Mucosa of descending colon (tissue), 3 donors: ENCODE data around the gene SRPK2. TPM values are rescaled to one million over a fixed set of nuclear protein-coding genes. Genes with fewer than 3 reads are reported as not detected.
"Not testable (repeated sequence)": the region's sequence is repeated elsewhere in the genome, so short reads cannot be mapped to it uniquely, and the experiment has no call there.

Experiments used
- ATAC-seq: fragments of 200-7000 bp; cut with Tn5 transposase; one replicate; pipeline ENCODE4 v1.9.1; 2020; ENCODE audit warnings: mild to moderate bottlenecking, moderate library complexity
- DNase-seq, 3 donors: peaks; one replicate each; pipeline ENCODE4 v3.0.0-alpha.2; 2020
- H3K36me3 ChIP-seq: fragments of 200-600 bp; one replicate; pipeline ENCODE4 v1.8.0; 2021; ENCODE audit warnings: low read depth, mild to moderate bottlenecking
- H3K4me1 ChIP-seq: fragments of 200-600 bp; one replicate; pipeline ENCODE4 v1.8.0; 2021; ENCODE audit warnings: low read depth, mild to moderate bottlenecking
- H3K4me3 ChIP-seq: fragments of 200-600 bp; one replicate; pipeline ENCODE4 v1.8.0; 2021; ENCODE audit warnings: mild to moderate bottlenecking
- H3K9me3 ChIP-seq: fragments of 200-600 bp; one replicate; pipeline ENCODE4 v1.8.0; 2021; ENCODE audit warnings: mild to moderate bottlenecking
- intact Hi-C, 2 donors: fragments of 100-400 bp; cut with DNase I in 1 of 2; cut with micrococcal nuclease in 1 of 2; formaldehyde crosslinking; loops; one replicate each; pipeline versions ENCODE4 v1.11.0 to v1.11.1; 2022; cut with DNase I, micrococcal nuclease
- total RNA-seq, 3 donors: library from RNA; stranded (reverse); fragmentation: NEBNext Ultra II Directional in 2 of 3; extraction: Animal tissue kit (Norgen Biotek cat#: 25700) in 2 of 3; gene quantifications; one replicate each; pipeline versions ENCODE4 v1.2.1 to v1.2.4, GENCODE V29; 2021 to 2023
- TF ChIP-seq, protein P1 (sequence below): fragments of 200-600 bp; IDR thresholded peaks from one replicate; pipeline ENCODE4 v1.8.0; 2022; ENCODE audit warnings: antibody characterized with exemption, mild to moderate bottlenecking
- donor health status: DM: no; HTN: no; CAD: no; lungs with moderate emphysema.
- donor health status: DM: no; HTN: no; CAD: no.
- donor health status: DM: no; HTN: yes; CAD: no.

Gene SRPK2
- total RNA-seq, 3 donors from 2014 or later = 25.7 to 59.2 (median 31.6) TPM

- intact Hi-C loops = no loop called here
- H3K4me3 ChIP-seq = no peak overlapping the region
- TF ChIP-seq, protein P1, sequence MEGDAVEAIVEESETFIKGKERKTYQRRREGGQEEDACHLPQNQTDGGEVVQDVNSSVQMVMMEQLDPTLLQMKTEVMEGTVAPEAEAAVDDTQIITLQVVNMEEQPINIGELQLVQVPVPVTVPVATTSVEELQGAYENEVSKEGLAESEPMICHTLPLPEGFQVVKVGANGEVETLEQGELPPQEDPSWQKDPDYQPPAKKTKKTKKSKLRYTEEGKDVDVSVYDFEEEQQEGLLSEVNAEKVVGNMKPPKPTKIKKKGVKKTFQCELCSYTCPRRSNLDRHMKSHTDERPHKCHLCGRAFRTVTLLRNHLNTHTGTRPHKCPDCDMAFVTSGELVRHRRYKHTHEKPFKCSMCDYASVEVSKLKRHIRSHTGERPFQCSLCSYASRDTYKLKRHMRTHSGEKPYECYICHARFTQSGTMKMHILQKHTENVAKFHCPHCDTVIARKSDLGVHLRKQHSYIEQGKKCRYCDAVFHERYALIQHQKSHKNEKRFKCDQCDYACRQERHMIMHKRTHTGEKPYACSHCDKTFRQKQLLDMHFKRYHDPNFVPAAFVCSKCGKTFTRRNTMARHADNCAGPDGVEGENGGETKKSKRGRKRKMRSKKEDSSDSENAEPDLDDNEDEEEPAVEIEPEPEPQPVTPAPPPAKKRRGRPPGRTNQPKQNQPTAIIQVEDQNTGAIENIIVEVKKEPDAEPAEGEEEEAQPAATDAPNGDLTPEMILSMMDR = no peak
- no peaks in the 10 kb centered on the region for H3K4me1 ChIP-seq
- no peaks in the 10 kb centered on the region for H3K36me3 ChIP-seq
- ATAC-seq (no peak), DNase-seq (no peak)
- no peaks in the 10 kb centered on the region for H3K9me3 ChIP-seq
These were observed 49.1 kb downstream of the SRPK2 start for GRCh38 chr7:105339404-105340323.

DNA sequence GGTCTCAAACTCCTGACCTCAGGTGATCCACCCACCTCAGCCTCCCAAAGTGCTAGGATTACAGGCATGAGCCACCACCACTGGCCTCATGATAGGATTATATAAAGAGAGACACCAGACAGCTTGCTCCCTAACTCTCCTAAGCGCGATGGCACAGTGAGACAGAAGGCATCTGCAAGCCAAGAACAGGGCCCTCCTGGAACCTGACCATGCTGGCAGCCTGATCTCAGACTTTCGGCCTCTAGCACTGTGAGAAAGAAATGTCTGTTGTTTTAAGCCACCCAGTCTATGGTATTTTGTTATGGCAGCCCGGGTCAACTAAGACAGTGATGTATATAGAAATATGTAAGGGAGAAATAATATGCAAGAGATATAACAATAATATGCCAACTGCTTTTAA is 51.2 kb downstream of the SRPK2 start:
- no peak for ATAC-seq
- intact Hi-C loops = no loop called here
- Histone ChIP-seq H3K9me3 (no peaks in the 10 kb centered on the region), H3K4me1 (no peaks in the 10 kb centered on the region), H3K4me3 (no peak overlapping the region), H3K36me3 (no peaks in the 10 kb centered on the region)
- DNase-seq = no peak
- TF ChIP-seq, protein P1 = no peak

GRCh38 chr7:105336009-105336408 is 52.7 kb downstream of the SRPK2 start:
- TF ChIP-seq, protein P1 = no peak
- Histone ChIP-seq H3K36me3 (no peaks in the 10 kb centered on the region), H3K4me1 (no peaks in the 10 kb centered on the region), H3K9me3 (no peaks in the 10 kb centered on the region), H3K4me3 (no peak overlapping the region)
- intact Hi-C loops = no loop called here
- ATAC-seq (no peak), DNase-seq (no peak)

DNA sequence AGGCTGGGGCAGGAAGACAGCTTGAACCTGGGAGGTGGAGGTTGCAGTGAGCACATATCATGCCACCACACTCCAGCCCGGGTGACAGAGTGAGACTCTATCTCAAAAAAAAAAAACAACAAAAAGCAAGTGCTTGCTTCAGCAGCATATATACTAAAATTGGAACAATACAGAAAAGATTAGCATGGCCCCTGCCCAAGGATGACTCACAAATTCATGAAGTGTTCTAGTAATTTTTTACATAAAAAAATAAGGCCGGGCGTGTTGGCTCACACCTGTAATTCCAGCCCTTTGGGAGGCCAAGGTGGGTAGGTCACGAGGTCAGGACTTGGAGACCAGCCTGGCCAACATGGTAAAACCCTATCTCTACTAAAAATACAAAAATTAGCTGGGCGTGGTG is 56.1 kb downstream of the SRPK2 start:
- H3K9me3 ChIP-seq, H3K36me3 ChIP-seq, H3K4me1 ChIP-seq, ATAC-seq, DNase-seq, H3K4me3 ChIP-seq, intact Hi-C loops: not testable (repeated sequence)

- DNase-seq = no peak
- ATAC-seq = no peak
- intact Hi-C loops = no loop called here
- H3K9me3 ChIP-seq = no peaks in the 10 kb centered on the region
- no peaks in the 10 kb centered on the region for H3K4me1 ChIP-seq
- H3K4me3 ChIP-seq = no peak overlapping the region
- TF ChIP-seq, protein P1 = no peak
- no peaks in the 10 kb centered on the region for H3K36me3 ChIP-seq
These were observed 58.2 kb downstream of the SRPK2 start for GRCh38 chr7:105330526-105330925.

- H3K36me3 ChIP-seq = no peaks in the 10 kb centered on the region
- TF ChIP-seq, protein P1 = no peak
- H3K9me3 ChIP-seq = no peaks in the 10 kb centered on the region
- no peak for DNase-seq
- no peaks in the 10 kb centered on the region for H3K4me1 ChIP-seq
- H3K4me3 ChIP-seq = no peak overlapping the region
- no peak for ATAC-seq
- intact Hi-C loops = no loop called here
These were observed 61.5 kb downstream of the SRPK2 start for GRCh38 chr7:105327201-105327600.
